ENCODE data around the gene EPB41L1. TPM values are rescaled to one million over a fixed set of nuclear protein-coding genes. Genes with fewer than 3 reads are reported as not detected.
A peak's percentile ranks its signal among the peaks of the same experiment; 100 is the strongest.

Gene EPB41L1
- total and polyA plus RNA-seq, 2 donors from 2014 or later: 53.2 to 230 TPM

DNA sequence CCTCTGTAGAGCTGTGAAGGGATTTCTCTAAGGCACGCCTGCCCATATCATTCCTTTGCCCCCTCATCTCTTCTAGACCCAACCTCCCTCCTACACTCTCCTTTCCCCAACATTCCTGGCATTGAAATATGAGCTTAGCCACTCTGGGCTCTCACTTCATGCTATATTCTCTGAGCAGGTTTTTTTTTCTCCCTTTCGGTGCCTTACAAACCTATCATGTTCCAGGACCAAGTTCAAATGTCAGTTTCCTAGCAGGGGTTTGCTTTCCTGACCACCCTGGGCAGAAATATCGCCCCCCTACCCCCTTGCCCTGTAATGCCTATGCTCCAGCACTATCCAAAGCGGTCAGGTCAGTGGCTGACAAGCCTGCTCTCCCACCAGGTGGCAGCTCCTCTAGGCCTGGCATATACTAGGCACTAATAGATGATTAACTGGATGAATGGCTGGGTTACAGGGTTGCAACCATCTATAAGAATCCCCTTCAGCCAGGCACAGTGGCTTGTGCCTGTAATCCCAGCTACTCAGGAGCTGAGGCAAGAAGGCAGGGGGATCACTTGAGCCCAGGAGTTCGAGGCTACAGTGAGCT lies 56.0 kb downstream of the EPB41L1 start:
- Histone ChIP-seq H3K36me3 (ENCODE audit: control insufficient read depth in 2 of 3, insufficient read depth in 3 of 3, low read length in 3 of 3) (peaks cover 4 to 66% (median 42%) of the 10 kb centered on the region in 3 donors), H3K27me3 (ENCODE audit: control insufficient read depth, insufficient read depth, low read length) (no peaks in the 10 kb centered on the region), H3K27ac (ENCODE audit: low read depth in 2 of 2, low read length in 2 of 2) (no peak overlapping the region), H3K4me1 (ENCODE audit: control insufficient read depth in 2 of 3, insufficient read depth in 2 of 3, low read depth in 1 of 3, low read length in 3 of 3) (peaks cover 0 to 2% (median 0%) of the 10 kb centered on the region in 3 donors), H3K4me3 (ENCODE audit: low read length in 3 of 3) (no peak overlapping the region), H3K9ac (ENCODE audit: low read length in 3 of 3) (no peak overlapping the region), H3K9me3 (ENCODE audit: control insufficient read depth in 2 of 3, insufficient read depth in 1 of 3, low read length in 3 of 3) (no peaks in the 10 kb centered on the region)
- FAIRE-seq (no peak), DNase-seq (peak in 4 of 5 donors; percentile 62 to 85 (median 80))
- intact Hi-C loops (cut with DNase I): loop anchor here (10.0 kb wide), 1 partner anchor 224 kb away; no protein-coding TSS in a partner anchor
- TF ChIP-seq, protein P1, sequence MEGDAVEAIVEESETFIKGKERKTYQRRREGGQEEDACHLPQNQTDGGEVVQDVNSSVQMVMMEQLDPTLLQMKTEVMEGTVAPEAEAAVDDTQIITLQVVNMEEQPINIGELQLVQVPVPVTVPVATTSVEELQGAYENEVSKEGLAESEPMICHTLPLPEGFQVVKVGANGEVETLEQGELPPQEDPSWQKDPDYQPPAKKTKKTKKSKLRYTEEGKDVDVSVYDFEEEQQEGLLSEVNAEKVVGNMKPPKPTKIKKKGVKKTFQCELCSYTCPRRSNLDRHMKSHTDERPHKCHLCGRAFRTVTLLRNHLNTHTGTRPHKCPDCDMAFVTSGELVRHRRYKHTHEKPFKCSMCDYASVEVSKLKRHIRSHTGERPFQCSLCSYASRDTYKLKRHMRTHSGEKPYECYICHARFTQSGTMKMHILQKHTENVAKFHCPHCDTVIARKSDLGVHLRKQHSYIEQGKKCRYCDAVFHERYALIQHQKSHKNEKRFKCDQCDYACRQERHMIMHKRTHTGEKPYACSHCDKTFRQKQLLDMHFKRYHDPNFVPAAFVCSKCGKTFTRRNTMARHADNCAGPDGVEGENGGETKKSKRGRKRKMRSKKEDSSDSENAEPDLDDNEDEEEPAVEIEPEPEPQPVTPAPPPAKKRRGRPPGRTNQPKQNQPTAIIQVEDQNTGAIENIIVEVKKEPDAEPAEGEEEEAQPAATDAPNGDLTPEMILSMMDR (IDR thresholded peaks at IDR 0.05; ENCODE audit: borderline replicate concordance, extremely low read depth, insufficient read depth): peak; percentile 28

DNA sequence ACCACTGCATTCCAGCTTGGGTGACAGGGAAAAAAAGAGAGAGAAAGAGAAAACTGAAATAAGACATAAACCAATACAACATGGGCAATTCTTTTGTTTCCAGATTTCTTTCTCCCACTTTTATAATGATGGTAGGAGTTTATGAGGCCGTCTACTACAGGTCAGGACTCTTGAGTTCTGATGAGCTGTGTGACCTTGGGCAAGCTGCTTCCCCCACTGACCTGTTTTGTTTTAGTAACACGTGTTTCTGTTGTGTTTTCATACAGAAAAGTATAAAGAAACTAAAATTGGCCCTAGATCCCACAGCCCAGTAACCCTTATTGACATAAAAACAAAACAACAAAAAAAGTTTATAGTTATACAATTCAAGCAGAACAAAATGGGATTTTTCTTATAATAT lies 58.8 kb downstream of the EPB41L1 start:
- TF ChIP-seq, protein P1 (IDR thresholded peaks at IDR 0.05; ENCODE audit: borderline replicate concordance, extremely low read depth, insufficient read depth): no peak
- no peaks in the 10 kb centered on the region for H3K9me3 ChIP-seq (ENCODE audit: control insufficient read depth in 2 of 3, insufficient read depth in 1 of 3, low read length in 3 of 3)
- intact Hi-C loops (cut with DNase I): loop anchor here (10.0 kb wide), 1 partner anchor 221 kb away; no protein-coding TSS in a partner anchor
- no peaks in the 10 kb centered on the region for H3K27me3 ChIP-seq (ENCODE audit: control insufficient read depth, insufficient read depth, low read length)
- FAIRE-seq: no peak
- peaks cover 5 to 60% (median 39%) of the 10 kb centered on the region in 3 donors for H3K36me3 ChIP-seq (ENCODE audit: control insufficient read depth in 2 of 3, insufficient read depth in 3 of 3, low read length in 3 of 3)
- no peak overlapping the region for H3K9ac ChIP-seq (ENCODE audit: low read length in 3 of 3)
- H3K4me1 ChIP-seq (ENCODE audit: control insufficient read depth in 2 of 3, insufficient read depth in 2 of 3, low read depth in 1 of 3, low read length in 3 of 3): peaks cover 0 to 2% (median 0%) of the 10 kb centered on the region in 3 donors
- H3K27ac ChIP-seq (ENCODE audit: low read depth in 2 of 2, low read length in 2 of 2): no peak overlapping the region
- no peak overlapping the region for H3K4me3 ChIP-seq (ENCODE audit: low read length in 3 of 3)
- DNase-seq: no peak

DNA sequence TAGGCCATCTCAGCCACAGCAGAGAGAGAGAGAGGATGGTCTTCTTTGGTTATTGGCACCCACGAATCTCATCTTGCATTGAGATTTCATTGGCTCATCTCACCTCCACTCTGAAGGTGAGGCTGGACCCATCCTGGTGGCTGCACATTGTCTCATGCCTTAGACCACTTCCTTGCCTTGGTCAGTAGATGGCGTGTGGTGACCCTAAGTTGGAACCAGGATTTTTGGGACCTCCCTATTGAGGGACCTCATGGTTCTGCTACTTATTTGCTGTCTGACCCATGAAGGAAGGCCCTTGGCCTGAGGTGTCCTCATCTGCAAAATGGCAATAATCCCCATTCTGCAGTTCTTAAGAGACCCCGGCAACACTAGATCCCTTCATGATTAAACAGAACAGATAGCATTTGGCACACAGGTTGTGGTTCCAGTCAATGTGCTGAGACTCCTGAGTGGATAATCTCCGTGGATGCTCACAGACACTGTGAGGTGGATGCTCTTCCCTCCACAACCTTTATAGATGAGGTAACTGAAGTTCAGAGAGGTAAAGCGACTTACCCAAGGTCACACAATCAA lies 60.2 kb downstream of the EPB41L1 start:
- H3K36me3 ChIP-seq (ENCODE audit: control insufficient read depth in 2 of 3, insufficient read depth in 3 of 3, low read length in 3 of 3): peaks cover 5 to 61% (median 37%) of the 10 kb centered on the region in 3 donors

More for the DNA sequence above, 60.2 kb downstream of the EPB41L1 start:
- Histone ChIP-seq H3K9me3 (ENCODE audit: control insufficient read depth in 2 of 3, insufficient read depth in 1 of 3, low read length in 3 of 3) (no peaks in the 10 kb centered on the region), H3K27me3 (ENCODE audit: control insufficient read depth, insufficient read depth, low read length) (no peaks in the 10 kb centered on the region), H3K27ac (ENCODE audit: low read depth in 2 of 2, low read length in 2 of 2) (no peak overlapping the region), H3K9ac (ENCODE audit: low read length in 3 of 3) (no peak overlapping the region), H3K4me3 (ENCODE audit: low read length in 3 of 3) (no peak overlapping the region), H3K4me1 (ENCODE audit: control insufficient read depth in 2 of 3, insufficient read depth in 2 of 3, low read depth in 1 of 3, low read length in 3 of 3) (peaks cover 0 to 2% (median 0%) of the 10 kb centered on the region in 3 donors)
- FAIRE-seq: no peak
- intact Hi-C loops (cut with DNase I): loop anchor here (10.0 kb wide), 1 partner anchor 220 kb away; no protein-coding TSS in a partner anchor
- TF ChIP-seq, protein P1 (IDR thresholded peaks at IDR 0.05; ENCODE audit: borderline replicate concordance, extremely low read depth, insufficient read depth): peak; percentile 16
- peak in 2 of 5 donors; percentile 12 to 40 for DNase-seq

All from kidney (tissue), 14 donors.